ENCODE data around the gene BTBD9. TPM values are rescaled to one million over a fixed set of nuclear protein-coding genes. Genes with fewer than 3 reads are reported as not detected.

BTBD9 gene
- total and polyA plus RNA-seq, 2 of the 13 experiments (the other 11 are each of a cell fraction or from before 2014, with no cell fraction given) = 1.2 to 3.0 TPM

- in situ Hi-C loops (cut with HindIII; ENCODE audit: extremely low pct_ligation_motif_present, low pct_unique_long_range_greater_than_20kb) = no loop called here
- WGBS (ENCODE audit: low lambda C conversion rate) = 61% methylated on average over 5 of the region's 5 CpGs
- POLR2A ChIA-PET = no interaction called here
- Histone ChIP-seq H3K79me2 (ENCODE audit: insufficient read depth, low read length) (no peaks in the 10 kb centered on the region), H3K9me3 (ENCODE audit: low read length) (no peaks in the 10 kb centered on the region), H2AFZ (ENCODE audit: low read length) (no peak overlapping the region), H3K36me3 (replicated peaks in 1 of 2; ENCODE audit: control insufficient read depth in 1 of 2, insufficient read depth in 2 of 2, low read length in 2 of 2) (no peaks in the 10 kb centered on the region), H3K27me3 (ENCODE audit: control insufficient read depth in 1 of 2, insufficient read depth in 2 of 2, low read length in 2 of 2) (no peaks in the 10 kb centered on the region), H3K4me3 (replicated peaks in 1 of 3; ENCODE audit: insufficient read depth in 1 of 3, low read depth in 2 of 3, low read length in 3 of 3) (no peak overlapping the region), H4K20me1 (ENCODE audit: insufficient read depth, low read length) (no peaks in the 10 kb centered on the region), H3K9ac (ENCODE audit: insufficient read depth, low read depth, low read length) (no peak overlapping the region), H3K27ac (ENCODE audit: extremely low read length, insufficient read depth, low read length) (no peak overlapping the region), H3K4me1 (ENCODE audit: insufficient read depth, low read length) (no peaks in the 10 kb centered on the region), H3K4me2 (ENCODE audit: low read depth, low read length) (no peak overlapping the region)
- CTCF ChIA-PET (ENCODE audit: low intra/inter-chr PET ratio, low total read pairs) = no interaction called here
- TF ChIP-seq ZNF251 (CRISPR knock-in tag; IDR thresholded peaks at IDR 0.05) (no peak), HNRNPUL1 (IDR thresholded peaks at IDR 0.05; ENCODE audit: low read depth, low read length) (no peak), SRSF9 (IDR thresholded peaks at IDR 0.05; ENCODE audit: borderline replicate concordance, insufficient read depth, low read depth, low read length, poor library complexity, severe bottlenecking) (no peak), TOE1 (CRISPR knock-in tag; IDR thresholded peaks at IDR 0.05) (no peak), TEAD3 (CRISPR knock-in tag; optimal IDR thresholded peaks at IDR 0.05; ENCODE audit: borderline replicate concordance) (no peak), ZNF550 (CRISPR knock-in tag; IDR thresholded peaks at IDR 0.05; ENCODE audit: borderline replicate concordance) (no peak), ZNF644 (CRISPR knock-in tag; IDR thresholded peaks at IDR 0.05; ENCODE audit: low read depth) (no peak), NFIC (IDR thresholded peaks at IDR 0.05; ENCODE audit: low read length) (no peak), FOXJ3 (CRISPR knock-in tag; IDR thresholded peaks at IDR 0.05; ENCODE audit: borderline replicate concordance) (no peak), ZZZ3 (CRISPR knock-in tag; IDR thresholded peaks at IDR 0.05; ENCODE audit: borderline replicate concordance) (no peak), THAP11 (CRISPR knock-in tag; IDR thresholded peaks at IDR 0.05) (no peak), DDIT3 (CRISPR knock-in tag; IDR thresholded peaks at IDR 0.05) (no peak), MXI1 (IDR thresholded peaks at IDR 0.05; ENCODE audit: borderline replicate concordance, low read depth, low read length) (no peak), PBX3 (CRISPR knock-in tag; IDR thresholded peaks at IDR 0.05; ENCODE audit: borderline replicate concordance) (no peak), NONO (IDR thresholded peaks at IDR 0.05) (no peak), NONO (CRISPR knock-in tag; conservative IDR thresholded peaks at IDR 0.05) (no peak), ZNF746 (CRISPR knock-in tag; IDR thresholded peaks at IDR 0.05) (no peak), ETV6 (CRISPR knock-in tag; conservative IDR thresholded peaks at IDR 0.05) (no peak), HNF4G (IDR thresholded peaks at IDR 0.05; ENCODE audit: borderline replicate concordance, low read depth, low read length) (no peak), HNF4G (CRISPR knock-in tag; IDR thresholded peaks at IDR 0.05; ENCODE audit: borderline replicate concordance, low read depth) (no peak), ZNF607 (CRISPR knock-in tag; IDR thresholded peaks at IDR 0.05; ENCODE audit: borderline replicate concordance) (no peak), ATF3 (CRISPR knock-in tag; IDR thresholded peaks at IDR 0.05) (no peak)
- no peak for DNase-seq (ENCODE audit: low spot score)
- FAIRE-seq = no peak
- intact Hi-C loops (cut with micrococcal nuclease; ENCODE audit: unreplicated experiment) = no loop called here
- BruUV-seq (replicated peaks) = no TSS peak
- no peak for ATAC-seq
These were observed 294.1 kb downstream of the BTBD9 start for GRCh38 chr6:38345586-38345985.
